ENCODE data around the gene DQX1. TPM values are rescaled to one million over a fixed set of nuclear protein-coding genes. Genes with fewer than 3 reads are reported as not detected.

DQX1 gene, protein sequence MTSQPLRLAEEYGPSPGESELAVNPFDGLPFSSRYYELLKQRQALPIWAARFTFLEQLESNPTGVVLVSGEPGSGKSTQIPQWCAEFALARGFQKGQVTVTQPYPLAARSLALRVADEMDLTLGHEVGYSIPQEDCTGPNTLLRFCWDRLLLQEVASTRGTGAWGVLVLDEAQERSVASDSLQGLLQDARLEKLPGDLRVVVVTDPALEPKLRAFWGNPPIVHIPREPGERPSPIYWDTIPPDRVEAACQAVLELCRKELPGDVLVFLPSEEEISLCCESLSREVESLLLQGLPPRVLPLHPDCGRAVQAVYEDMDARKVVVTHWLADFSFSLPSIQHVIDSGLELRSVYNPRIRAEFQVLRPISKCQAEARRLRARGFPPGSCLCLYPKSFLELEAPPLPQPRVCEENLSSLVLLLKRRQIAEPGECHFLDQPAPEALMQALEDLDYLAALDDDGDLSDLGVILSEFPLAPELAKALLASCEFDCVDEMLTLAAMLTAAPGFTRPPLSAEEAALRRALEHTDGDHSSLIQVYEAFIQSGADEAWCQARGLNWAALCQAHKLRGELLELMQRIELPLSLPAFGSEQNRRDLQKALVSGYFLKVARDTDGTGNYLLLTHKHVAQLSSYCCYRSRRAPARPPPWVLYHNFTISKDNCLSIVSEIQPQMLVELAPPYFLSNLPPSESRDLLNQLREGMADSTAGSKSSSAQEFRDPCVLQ
- 0.04 TPM for total RNA-seq
- 1 to 10 TPM in 1 of 8 donors, under 1 TPM in 6, not detected in 1; 0.11 to 1.3 (median 0.21) TPM for polyA plus RNA-seq (ENCODE audit: insufficient read depth in 1 of 8, insufficient read length in 8 of 8, low replicate concordance in 1 of 8)
- long read RNA-seq, donor 1: 0 reads
- long read RNA-seq, donor 2: 0 reads
- long read RNA-seq, donor 3: 0 reads
- long read RNA-seq, donor 4, partial matches to known transcripts: 6 of 6 reads
- long read RNA-seq, donor 4, other reads (novel, unspliced or antisense): 0 of 6 reads
- long read RNA-seq, donor 5: 0 reads
- long read RNA-seq, donor 6: 0 reads
- long read RNA-seq, donor 7: 0 reads
- long read RNA-seq, donor 8: 0 reads
- long read RNA-seq, donor 9: 0 reads
- long read RNA-seq, donor 10: 0 reads
- long read RNA-seq, donor 11: 0 reads

DNA sequence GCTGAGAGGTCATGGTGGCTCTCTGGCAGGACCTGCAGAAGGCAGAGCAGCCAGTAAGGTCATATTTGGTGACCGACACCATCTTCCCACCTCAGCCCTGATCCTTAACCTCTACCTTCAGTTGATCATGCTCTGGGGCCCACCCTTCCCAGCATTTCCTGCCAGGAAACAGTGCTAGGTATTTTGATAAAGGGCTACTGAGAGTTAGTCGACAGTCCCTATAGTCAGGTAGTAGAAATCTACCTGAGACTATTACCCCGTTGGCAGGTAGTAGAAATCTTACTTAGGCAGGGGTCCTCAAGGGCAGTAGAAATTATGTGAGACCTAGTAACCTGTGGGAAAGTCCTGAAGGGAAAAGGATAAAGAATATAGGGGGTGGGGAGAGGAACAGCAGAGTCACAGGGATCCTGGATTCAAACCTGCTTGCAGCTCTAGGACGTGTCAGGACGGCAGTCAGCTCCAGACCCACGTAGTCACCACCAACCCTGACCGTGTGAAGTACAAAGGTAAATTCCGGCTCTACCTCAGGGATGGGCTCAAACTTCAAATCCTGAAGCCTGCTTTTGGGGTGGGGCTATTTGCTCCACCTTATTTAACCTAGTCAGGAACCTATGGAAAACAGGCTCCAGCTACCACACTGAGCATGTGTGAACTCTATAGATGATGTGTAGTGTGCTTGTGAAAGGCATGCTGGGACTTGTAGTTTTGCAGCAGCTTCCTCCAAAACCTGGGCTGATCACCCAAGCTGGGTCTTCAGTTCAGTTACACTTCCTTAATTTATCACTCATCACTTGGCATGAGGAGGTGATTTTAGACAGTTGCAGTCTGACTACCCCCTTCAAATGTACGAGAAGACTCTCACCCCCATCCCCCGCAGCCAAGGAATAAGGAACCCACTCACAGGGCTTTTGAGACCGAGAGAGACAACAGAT is at the start of gene DQX1:
DQX1 (minus strand) TSS at position 515 of the 932 bp plus-strand sequence; CDS start at position 13, 502 bp downstream.
- Histone ChIP-seq H3K4me1 (ENCODE audit: control insufficient read depth, insufficient read depth, low read length) (peaks cover 17% of the 10 kb centered on the region), H3K27me3 (ENCODE audit: control insufficient read depth, insufficient read depth, low read length) (peaks cover 8% of the 10 kb centered on the region), H3K27ac (ENCODE audit: low read length) (no peak within 1 kb of the TSS), H3K36me3 (ENCODE audit: control insufficient read depth, insufficient read depth, low read length) (peaks cover 36% of the 10 kb centered on the region), H3K9me3 (replicated peaks; ENCODE audit: control insufficient read depth, low read depth, low read length) (no peaks in the 10 kb centered on the region), H3K4me3 (ENCODE audit: low read length) (no peak within 1 kb of the TSS)
- WGBS (ENCODE audit: insufficient coverage): 92% methylated on average over 4 of the region's 11 CpGs
- peak; percentile 62 for DNase-seq

DNA sequence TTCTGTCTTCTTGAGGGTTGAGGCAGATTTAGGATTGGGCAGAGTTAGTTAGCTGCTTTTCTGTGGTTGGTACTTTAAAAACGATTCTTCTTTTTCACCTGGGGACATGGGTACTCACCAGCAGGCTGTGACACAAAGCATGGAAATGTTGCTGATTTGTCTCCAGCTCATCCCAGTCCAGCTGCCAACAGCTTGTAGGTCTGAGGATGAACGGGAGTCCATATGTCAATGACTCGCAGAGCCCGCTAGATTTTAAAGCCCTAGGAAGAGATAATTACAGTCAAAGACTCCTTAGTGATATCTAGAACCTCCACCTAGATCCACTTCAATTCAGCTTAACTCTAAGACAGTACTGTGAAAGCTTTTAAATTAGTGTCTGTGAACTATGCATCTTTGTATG is 49.3 kb upstream of the DQX1 start:
- DNase-seq: no peak
- Histone ChIP-seq H3K9me3 (replicated peaks; ENCODE audit: control insufficient read depth, low read depth, low read length) (no peaks in the 10 kb centered on the region), H3K4me3 (ENCODE audit: low read length) (no peak overlapping the region), H3K27ac (ENCODE audit: low read length) (no peak overlapping the region), H3K27me3 (ENCODE audit: control insufficient read depth, insufficient read depth, low read length) (no peaks in the 10 kb centered on the region), H3K4me1 (ENCODE audit: control insufficient read depth, insufficient read depth, low read length) (peaks cover 11% of the 10 kb centered on the region), H3K36me3 (ENCODE audit: control insufficient read depth, insufficient read depth, low read length) (no peaks in the 10 kb centered on the region)
- 86% methylated on average over 1 of the region's 4 CpGs for WGBS (ENCODE audit: insufficient coverage)

DNA sequence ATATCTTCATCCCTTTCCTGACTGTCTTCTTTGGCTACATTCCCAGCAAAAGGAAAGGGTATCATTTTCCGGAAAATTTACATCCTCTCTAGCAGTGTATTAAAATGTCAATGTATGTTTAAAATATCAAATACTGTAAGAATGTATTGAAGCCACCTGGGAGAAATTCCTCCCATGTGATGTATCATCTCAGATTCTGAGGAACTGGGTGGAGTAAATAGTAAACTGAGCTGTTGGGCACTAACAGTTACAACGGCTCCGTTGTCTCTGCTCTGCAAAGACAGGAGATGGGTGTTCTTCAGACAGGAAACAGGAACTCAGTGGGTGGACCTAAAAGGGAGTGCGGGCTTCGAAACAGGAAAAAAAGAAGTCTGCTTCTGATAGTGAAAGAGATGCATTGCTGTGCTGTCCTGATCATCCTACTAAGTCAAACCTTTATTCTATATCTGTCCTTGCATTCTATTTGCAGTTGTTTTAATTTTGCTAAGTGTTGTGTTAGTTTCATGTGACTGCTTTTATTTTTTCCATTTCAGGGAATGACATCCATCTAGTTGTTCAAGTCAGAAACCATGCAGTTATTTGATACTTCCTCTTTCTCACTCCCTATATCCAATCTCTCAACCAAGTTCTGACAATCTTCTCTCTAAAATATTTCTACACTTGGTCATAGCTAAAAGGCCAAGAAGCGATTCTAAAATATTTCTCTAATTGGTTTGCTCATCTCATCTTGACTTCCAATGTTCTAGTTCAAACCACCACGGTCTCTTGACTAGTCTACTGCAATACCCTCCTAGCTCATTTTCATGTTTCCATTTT is 47.9 kb upstream of the DQX1 start:
- Histone ChIP-seq H3K4me3 (ENCODE audit: low read length) (no peak overlapping the region), H3K4me1 (ENCODE audit: control insufficient read depth, insufficient read depth, low read length) (peaks cover 11% of the 10 kb centered on the region), H3K27ac (ENCODE audit: low read length) (no peak overlapping the region), H3K36me3 (ENCODE audit: control insufficient read depth, insufficient read depth, low read length) (no peaks in the 10 kb centered on the region), H3K9me3 (replicated peaks; ENCODE audit: control insufficient read depth, low read depth, low read length) (no peaks in the 10 kb centered on the region), H3K27me3 (ENCODE audit: control insufficient read depth, insufficient read depth, low read length) (no peaks in the 10 kb centered on the region)
- 26% methylated on average over 3 of the region's 7 CpGs for WGBS (ENCODE audit: insufficient coverage)
- DNase-seq: peak; percentile 63

GRCh38 chr2:74572178-74572925 is 46.3 kb upstream of the DQX1 start:
- no peaks in the 10 kb centered on the region for H3K36me3 ChIP-seq (ENCODE audit: control insufficient read depth, insufficient read depth, low read length)
- H3K27me3 ChIP-seq (ENCODE audit: control insufficient read depth, insufficient read depth, low read length): peaks cover 5% of the 10 kb centered on the region
- no peak overlapping the region for H3K4me3 ChIP-seq (ENCODE audit: low read length)
- H3K4me1 ChIP-seq (ENCODE audit: control insufficient read depth, insufficient read depth, low read length): peaks cover 9% of the 10 kb centered on the region
- H3K27ac ChIP-seq (ENCODE audit: low read length): no peak overlapping the region
- 72% methylated on average over 3 of the region's 3 CpGs for WGBS (ENCODE audit: insufficient coverage)
- H3K9me3 ChIP-seq (replicated peaks; ENCODE audit: control insufficient read depth, low read depth, low read length): no peaks in the 10 kb centered on the region
- no peak for DNase-seq

GRCh38 chr2:74571058-74571457 is 45.0 kb upstream of the DQX1 start:
- Histone ChIP-seq H3K4me1 (ENCODE audit: control insufficient read depth, insufficient read depth, low read length) (peaks cover 2% of the 10 kb centered on the region), H3K9me3 (replicated peaks; ENCODE audit: control insufficient read depth, low read depth, low read length) (no peaks in the 10 kb centered on the region), H3K27ac (ENCODE audit: low read length) (no peak overlapping the region), H3K4me3 (ENCODE audit: low read length) (no peak overlapping the region), H3K36me3 (ENCODE audit: control insufficient read depth, insufficient read depth, low read length) (no peaks in the 10 kb centered on the region), H3K27me3 (ENCODE audit: control insufficient read depth, insufficient read depth, low read length) (peaks cover 5% of the 10 kb centered on the region)
- DNase-seq: no peak
- 64% methylated on average over 1 of the region's 1 CpG for WGBS (ENCODE audit: insufficient coverage)

DNA sequence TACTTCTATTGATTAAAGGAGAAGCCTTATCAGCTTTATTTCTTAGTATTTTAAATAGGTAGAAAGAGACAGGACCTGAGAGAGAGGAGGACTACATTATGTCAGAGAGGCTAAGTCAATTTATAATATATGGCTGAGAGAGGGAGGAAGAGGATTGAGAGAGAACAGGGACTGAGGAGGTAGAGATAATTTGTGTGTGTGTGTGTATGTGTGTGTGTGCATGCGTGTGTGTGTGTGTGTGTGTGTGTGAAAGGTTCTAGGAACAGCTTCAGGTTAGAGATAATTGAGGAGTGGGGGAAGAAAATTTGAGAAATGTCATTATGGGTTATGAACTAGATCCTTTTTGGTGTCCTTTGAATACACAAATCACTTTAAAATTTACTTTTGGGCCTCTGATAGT is 43.7 kb upstream of the DQX1 start:
- no peaks in the 10 kb centered on the region for H3K9me3 ChIP-seq (replicated peaks; ENCODE audit: control insufficient read depth, low read depth, low read length)
- H3K36me3 ChIP-seq (ENCODE audit: control insufficient read depth, insufficient read depth, low read length): no peaks in the 10 kb centered on the region
- peaks cover 9% of the 10 kb centered on the region for H3K27me3 ChIP-seq (ENCODE audit: control insufficient read depth, insufficient read depth, low read length)
- 71% methylated on average over 1 of the region's 1 CpG for WGBS (ENCODE audit: insufficient coverage)
- H3K4me3 ChIP-seq (ENCODE audit: low read length): no peak overlapping the region
- no peak for DNase-seq
- no peak overlapping the region for H3K27ac ChIP-seq (ENCODE audit: low read length)
- no peaks in the 10 kb centered on the region for H3K4me1 ChIP-seq (ENCODE audit: control insufficient read depth, insufficient read depth, low read length)

DNA sequence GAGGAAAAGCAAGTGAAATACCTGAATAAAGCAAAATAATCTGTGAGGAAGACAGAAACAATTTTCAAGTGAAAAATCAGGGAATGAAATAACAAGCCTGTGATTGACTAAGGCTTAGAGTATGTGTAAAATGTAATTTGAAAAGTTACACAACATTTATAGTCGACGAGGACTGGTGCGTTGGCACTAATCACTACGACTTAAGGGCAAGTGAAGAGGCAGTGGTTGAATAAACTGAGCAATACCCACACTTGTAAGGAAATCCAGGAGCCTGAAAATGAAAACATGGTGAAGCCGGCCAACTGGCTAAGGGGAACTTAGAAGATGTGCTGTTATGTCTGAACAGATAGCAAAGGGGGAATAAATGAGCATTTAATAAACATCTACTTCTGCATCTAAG is 41.9 kb upstream of the DQX1 start:
- H3K4me3 ChIP-seq (ENCODE audit: low read length): no peak overlapping the region
- 80% methylated on average over 2 of the region's 5 CpGs for WGBS (ENCODE audit: insufficient coverage)
- peaks cover 13% of the 10 kb centered on the region for H3K27me3 ChIP-seq (ENCODE audit: control insufficient read depth, insufficient read depth, low read length)
- H3K4me1 ChIP-seq (ENCODE audit: control insufficient read depth, insufficient read depth, low read length): no peaks in the 10 kb centered on the region
- no peak overlapping the region for H3K27ac ChIP-seq (ENCODE audit: low read length)
- DNase-seq: no peak
- no peaks in the 10 kb centered on the region for H3K9me3 ChIP-seq (replicated peaks; ENCODE audit: control insufficient read depth, low read depth, low read length)
- no peaks in the 10 kb centered on the region for H3K36me3 ChIP-seq (ENCODE audit: control insufficient read depth, insufficient read depth, low read length)

DNA sequence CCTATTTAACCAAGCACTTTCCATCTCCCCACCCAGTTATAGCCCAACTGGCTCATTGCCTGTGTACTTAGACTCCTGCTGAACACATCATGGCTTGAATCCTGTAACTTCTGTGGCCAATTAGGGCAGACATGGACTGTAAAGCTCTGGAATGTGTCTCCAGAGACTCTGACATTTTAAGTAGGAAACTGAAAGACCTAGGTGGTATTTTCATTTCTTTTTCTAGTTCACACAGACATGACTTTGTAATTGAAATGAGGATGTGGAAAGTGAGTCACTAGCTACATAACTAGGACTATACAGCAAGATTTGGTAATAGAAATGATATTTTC is 40.7 kb upstream of the DQX1 start:
- no peaks in the 10 kb centered on the region for H3K9me3 ChIP-seq (replicated peaks; ENCODE audit: control insufficient read depth, low read depth, low read length)
- H3K4me3 ChIP-seq (ENCODE audit: low read length): no peak overlapping the region
- H3K27me3 ChIP-seq (ENCODE audit: control insufficient read depth, insufficient read depth, low read length): peaks cover 19% of the 10 kb centered on the region
- no peaks in the 10 kb centered on the region for H3K4me1 ChIP-seq (ENCODE audit: control insufficient read depth, insufficient read depth, low read length)
- no peak overlapping the region for H3K27ac ChIP-seq (ENCODE audit: low read length)
- H3K36me3 ChIP-seq (ENCODE audit: control insufficient read depth, insufficient read depth, low read length): no peaks in the 10 kb centered on the region
- peak; percentile 57 for DNase-seq
